Measurements from ENCODE around the gene ART3. TPM values are rescaled to one million over a fixed set of nuclear protein-coding genes. Genes with fewer than 3 reads are reported as not detected.

The ART3 gene
- total and polyA plus RNA-seq, 9 of the 15 experiments (the other 6 are each of a cell fraction or from before 2014, with no cell fraction given), result 0.69 to 1.4 (median 1.1) TPM; not detected in 1

DNA sequence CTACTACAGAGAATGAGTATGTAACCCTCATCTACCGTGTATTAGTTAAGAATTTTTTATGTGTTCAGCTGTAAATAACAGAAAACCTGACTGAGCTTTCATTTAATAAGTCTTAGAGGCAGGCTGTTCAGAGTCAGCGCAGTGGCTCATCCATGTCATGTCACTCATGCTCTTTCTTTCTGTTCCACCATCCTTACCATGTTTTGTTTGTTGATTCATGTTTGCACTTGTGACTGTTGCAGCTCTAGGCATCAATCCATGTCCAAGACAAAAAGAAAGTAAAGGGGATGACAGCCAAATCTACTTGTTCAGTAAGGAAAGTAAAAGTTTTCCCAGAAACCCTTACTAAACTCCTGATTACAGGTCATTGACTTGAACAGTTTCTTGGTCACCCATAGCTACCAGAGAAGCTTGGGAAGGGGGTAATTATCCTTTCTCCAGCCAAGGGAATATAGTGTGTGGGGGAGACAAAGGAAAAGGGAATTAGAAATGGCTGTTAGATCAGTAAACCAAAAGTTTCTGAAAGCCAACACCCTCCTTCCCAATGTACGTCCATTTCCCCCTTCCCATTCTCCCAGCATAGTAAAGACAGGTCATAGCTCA lies 9.0 kb downstream of the ART3 start:
- 39% methylated on average over 3 of the region's 3 CpGs for WGBS (ENCODE audit: insufficient coverage, low coverage, missing lambda C conversion rate)
- ATAC-seq (no peak), DNase-seq (ENCODE audit: extremely low read depth in 1 of 4, low spot score in 3 of 4) (no peak), FAIRE-seq (no peak)
- no peaks in the 10 kb centered on the region for H3K9me3 ChIP-seq (replicated peaks; ENCODE audit: control insufficient read depth, insufficient read depth, low read depth, low read length)
- no peak overlapping the region for H3K4me2 ChIP-seq (ENCODE audit: insufficient read depth, low read length)
- TF ChIP-seq, protein P1, sequence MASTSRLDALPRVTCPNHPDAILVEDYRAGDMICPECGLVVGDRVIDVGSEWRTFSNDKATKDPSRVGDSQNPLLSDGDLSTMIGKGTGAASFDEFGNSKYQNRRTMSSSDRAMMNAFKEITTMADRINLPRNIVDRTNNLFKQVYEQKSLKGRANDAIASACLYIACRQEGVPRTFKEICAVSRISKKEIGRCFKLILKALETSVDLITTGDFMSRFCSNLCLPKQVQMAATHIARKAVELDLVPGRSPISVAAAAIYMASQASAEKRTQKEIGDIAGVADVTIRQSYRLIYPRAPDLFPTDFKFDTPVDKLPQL (IDR thresholded peaks at IDR 0.05; ENCODE audit: extremely low read depth, insufficient read length), result no peak
- ChIA-PET POLR2A (interaction anchor here (1.3 kb wide), 1 partner anchor 25 kb away, joined by 4 read pairs; no protein-coding TSS in a partner anchor), CTCF (ENCODE audit: low intra/inter-chr PET ratio) (no interaction called here)
- H3K27me3 ChIP-seq (ENCODE audit: control insufficient read depth in 2 of 2, insufficient read depth in 2 of 2, low read length in 2 of 2), result no peaks in the 10 kb centered on the region
- no TSS peak for BruUV-seq (replicated peaks)
- no peaks in the 10 kb centered on the region for H3K9me1 ChIP-seq (ENCODE audit: control insufficient read depth, insufficient read depth, low read length)
- intact Hi-C loops (cut with micrococcal nuclease), result no loop called here
- H2AFZ ChIP-seq (ENCODE audit: low read depth, low read length), result no peak overlapping the region; the same call in 1 of the 2 replicates
- no peaks in the 10 kb centered on the region for H3K79me2 ChIP-seq (ENCODE audit: control insufficient read depth, insufficient read depth, low read length)
- H3K4me3 ChIP-seq, result no peak overlapping the region
- in situ Hi-C loops (cut with MboI), result no loop called here
- no peaks in the 10 kb centered on the region for H3K36me3 ChIP-seq (ENCODE audit: control insufficient read depth, insufficient read depth, low read length)
- H3K9ac ChIP-seq (ENCODE audit: insufficient read depth in 1 of 2, low read depth in 2 of 2, low read length in 2 of 2), result no peak overlapping the region
- peaks cover 0 to 3% of the 10 kb centered on the region in 2 experiments; a peak in 2 of 5 replicates for H3K4me1 ChIP-seq (replicated peaks in 1 of 2; ENCODE audit: control insufficient read depth in 2 of 2, insufficient read depth in 2 of 2, low read length in 2 of 2)
- no peaks in the 10 kb centered on the region for H4K20me1 ChIP-seq (replicated peaks; ENCODE audit: control insufficient read depth, insufficient read depth, low read length)
- H3K27ac ChIP-seq (ENCODE audit: extremely low read depth, low read depth, low read length), result no peak overlapping the region

DNA sequence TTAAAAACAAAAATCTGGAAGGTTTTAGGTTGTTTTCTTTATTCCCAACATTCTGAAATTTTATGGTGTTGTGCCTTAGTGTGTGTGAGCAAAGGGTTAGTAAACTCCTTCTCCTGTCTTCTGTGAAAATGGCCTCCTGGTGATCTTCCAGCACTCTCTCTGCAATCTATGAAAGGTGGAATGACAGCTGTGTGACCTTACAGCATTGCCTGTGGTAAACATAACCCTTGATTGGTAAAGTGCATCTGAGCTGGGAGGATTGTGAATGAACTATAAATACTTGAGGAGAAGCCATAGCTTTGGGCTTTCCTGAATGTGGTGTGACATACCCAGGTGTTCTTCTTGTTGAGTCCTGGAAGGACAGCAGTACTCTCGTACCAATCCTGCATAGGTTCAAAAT lies 10.0 kb downstream of the ART3 start:
- H4K20me1 ChIP-seq (replicated peaks; ENCODE audit: control insufficient read depth, insufficient read depth, low read length), result no peaks in the 10 kb centered on the region
- 21% methylated on average over 1 of the region's 1 CpG for WGBS (ENCODE audit: insufficient coverage, low coverage, missing lambda C conversion rate)
- intact Hi-C loops (cut with micrococcal nuclease) (no loop called here), in situ Hi-C loops (cut with MboI) (no loop called here)
- H2AFZ ChIP-seq (ENCODE audit: low read depth, low read length), result no peak overlapping the region
- no peak overlapping the region for H3K4me3 ChIP-seq
- no peak overlapping the region for H3K4me2 ChIP-seq (ENCODE audit: insufficient read depth, low read length)
- POLR2A ChIA-PET, result interaction anchor here (0.6 kb wide), 1 partner anchor 1020 kb away, joined by 3 read pairs; no protein-coding TSS in a partner anchor
- ATAC-seq (no peak), FAIRE-seq (no peak), DNase-seq (ENCODE audit: extremely low read depth in 1 of 4, low spot score in 3 of 4) (peak in 1 of 4 experiments; percentile 36)
- no peaks in the 10 kb centered on the region for H3K79me2 ChIP-seq (ENCODE audit: control insufficient read depth, insufficient read depth, low read length)
- peaks cover 0 to 3% of the 10 kb centered on the region in 2 experiments; a peak in 2 of 5 replicates for H3K4me1 ChIP-seq (replicated peaks in 1 of 2; ENCODE audit: control insufficient read depth in 2 of 2, insufficient read depth in 2 of 2, low read length in 2 of 2)
- no peaks in the 10 kb centered on the region for H3K9me3 ChIP-seq (replicated peaks; ENCODE audit: control insufficient read depth, insufficient read depth, low read depth, low read length)
- H3K9me1 ChIP-seq (ENCODE audit: control insufficient read depth, insufficient read depth, low read length), result no peaks in the 10 kb centered on the region
- CTCF ChIA-PET (ENCODE audit: low intra/inter-chr PET ratio), result no interaction called here
- BruUV-seq (replicated peaks), result no TSS peak
- H3K9ac ChIP-seq (ENCODE audit: insufficient read depth in 1 of 2, low read depth in 2 of 2, low read length in 2 of 2), result no peak overlapping the region
- H3K36me3 ChIP-seq (ENCODE audit: control insufficient read depth, insufficient read depth, low read length), result no peaks in the 10 kb centered on the region
- no peaks in the 10 kb centered on the region for H3K27me3 ChIP-seq (ENCODE audit: control insufficient read depth in 2 of 2, insufficient read depth in 2 of 2, low read length in 2 of 2)
- TF ChIP-seq TAF15 (IDR thresholded peaks at IDR 0.05; ENCODE audit: low read depth, low read length) (no peak), CBFA2T3 (IDR thresholded peaks at IDR 0.05) (peak; percentile 47; the same call in 1 of the 2 replicates), MYBL2 (IDR thresholded peaks at IDR 0.05; ENCODE audit: low read depth) (no peak), MYBL2 (CRISPR knock-in tag; IDR thresholded peaks at IDR 0.05; ENCODE audit: borderline replicate concordance) (no peak), ETV5 (CRISPR knock-in tag; IDR thresholded peaks at IDR 0.05; ENCODE audit: low read depth) (no peak)
- H3K27ac ChIP-seq (ENCODE audit: extremely low read depth, low read depth, low read length), result no peak overlapping the region
